Measurements from ENCODE around the gene UBQLN1. TPM values are rescaled to one million over a fixed set of nuclear protein-coding genes. Genes with fewer than 3 reads are reported as not detected.

Gene UBQLN1
- total RNA-seq, 4 donors from 2014 or later, result 65.4 to 120 (median 78.5) TPM

- intact Hi-C loops (cut with DNase I), result no loop called here
- 31 to 37% methylated on average over 6 of the region's 6 CpGs for WGBS, 2 donors
- Histone ChIP-seq H3K4me1 (peaks cover 0 to 85% (median 21%) of the 10 kb centered on the region in 3 donors), H3K4me3 (no peak overlapping the region), H3K36me3 (no peaks in the 10 kb centered on the region), H3K27me3 (no peaks in the 10 kb centered on the region), H3K9me3 (no peaks in the 10 kb centered on the region), H3K27ac (no peak overlapping the region)
- no peak for DNase-seq
- no peak for TF ChIP-seq POLR2A (IDR thresholded peaks at IDR 0.05)
- TF ChIP-seq CTCF (IDR thresholded peaks at IDR 0.05), result no peak
Observed at GRCh38 chr9:83701769-83702168, 6.0 kb downstream of the UBQLN1 start.

- DNase-seq, result no peak
- no peak overlapping the region for H3K4me3 ChIP-seq
- intact Hi-C loops (cut with DNase I), result no loop called here
- H3K27me3 ChIP-seq, result no peaks in the 10 kb centered on the region
- H3K36me3 ChIP-seq, result no peaks in the 10 kb centered on the region
- H3K4me1 ChIP-seq, result peaks cover 0 to 86% (median 20%) of the 10 kb centered on the region in 3 donors
- TF ChIP-seq POLR2A (IDR thresholded peaks at IDR 0.05), result no peak
- no peak for TF ChIP-seq CTCF (IDR thresholded peaks at IDR 0.05)
- no peak overlapping the region for H3K27ac ChIP-seq
- 83 to 91% methylated on average over 1 of the region's 1 CpG for WGBS, 2 donors
- H3K9me3 ChIP-seq, result no peaks in the 10 kb centered on the region
Observed at GRCh38 chr9:83701286-83701685, 6.5 kb downstream of the UBQLN1 start.

- H3K36me3 ChIP-seq, result no peaks in the 10 kb centered on the region
- no peak for TF ChIP-seq POLR2A (IDR thresholded peaks at IDR 0.05)
- no peak for TF ChIP-seq CTCF (IDR thresholded peaks at IDR 0.05)
- intact Hi-C loops (cut with DNase I), result no loop called here
- WGBS, 2 donors, result 66 to 85% methylated on average over 3 of the region's 3 CpGs
- no peak overlapping the region for H3K4me3 ChIP-seq
- no peaks in the 10 kb centered on the region for H3K9me3 ChIP-seq
- H3K4me1 ChIP-seq, result peaks cover 0 to 82% (median 10%) of the 10 kb centered on the region in 3 donors
- no peak overlapping the region for H3K27ac ChIP-seq
- no peak for DNase-seq
- no peaks in the 10 kb centered on the region for H3K27me3 ChIP-seq
Observed at GRCh38 chr9:83699615-83700014, 8.1 kb downstream of the UBQLN1 start.

GRCh38 chr9:83698976-83699585 is 8.7 kb downstream of the UBQLN1 start:
- DNase-seq, result no peak
- H3K36me3 ChIP-seq, result no peaks in the 10 kb centered on the region
- H3K4me3 ChIP-seq, result no peak overlapping the region
- H3K9me3 ChIP-seq, result no peaks in the 10 kb centered on the region
- H3K4me1 ChIP-seq, result peaks cover 0 to 77% (median 10%) of the 10 kb centered on the region in 3 donors
- no peaks in the 10 kb centered on the region for H3K27me3 ChIP-seq
- H3K27ac ChIP-seq, result no peak overlapping the region
- no peak for TF ChIP-seq POLR2A (IDR thresholded peaks at IDR 0.05)
- TF ChIP-seq CTCF (IDR thresholded peaks at IDR 0.05), result no peak
- intact Hi-C loops (cut with DNase I), result no loop called here
- WGBS, 2 donors, result 52 to 58% methylated on average over 4 of the region's 4 CpGs

- intact Hi-C loops (cut with DNase I), result no loop called here
- Histone ChIP-seq H3K9me3 (no peaks in the 10 kb centered on the region), H3K4me1 (peaks cover 0 to 57% (median 0%) of the 10 kb centered on the region in 3 donors), H3K27me3 (no peaks in the 10 kb centered on the region), H3K36me3 (no peaks in the 10 kb centered on the region), H3K4me3 (no peak overlapping the region), H3K27ac (no peak overlapping the region)
- WGBS, 2 donors, result 61 to 70% methylated on average over 3 of the region's 3 CpGs
- TF ChIP-seq POLR2A (IDR thresholded peaks at IDR 0.05), result no peak
- TF ChIP-seq CTCF (IDR thresholded peaks at IDR 0.05), result no peak
- DNase-seq, result no peak
Observed at GRCh38 chr9:83691492-83691891, 16.3 kb downstream of the UBQLN1 start.
